Measurements from ENCODE around the gene ORM1. TPM values are rescaled to one million over a fixed set of nuclear protein-coding genes. Genes with fewer than 3 reads are reported as not detected.

Gene ORM1
- total and polyA plus RNA-seq, 2 donors (not counting 3 experiments of a cell fraction or from before 2014, with no cell fraction given), result not detected

DNA sequence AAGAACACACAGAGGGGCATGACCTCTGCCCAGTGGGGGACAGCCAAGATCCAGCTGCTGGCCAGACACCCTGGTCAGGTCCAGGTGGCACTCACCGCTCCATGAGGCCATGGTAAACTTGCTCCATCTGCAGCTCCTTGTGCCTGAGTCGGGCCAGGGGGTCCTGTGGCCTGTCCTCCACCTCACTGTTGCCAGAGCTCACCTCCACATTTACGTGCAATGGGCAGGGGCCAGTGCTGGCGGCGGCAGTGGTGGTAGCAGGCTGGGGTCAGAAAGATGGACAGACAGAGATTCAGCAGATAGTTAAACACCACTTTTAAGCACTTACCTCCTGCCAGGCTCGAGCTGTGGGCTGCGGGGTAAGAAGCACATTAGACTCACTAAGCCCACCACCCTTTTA, 36.9 kb downstream of the ORM1 start:
- no TSS peak for BruUV-seq (replicated peaks)
- Histone ChIP-seq H3K4me1 (ENCODE audit: control insufficient read depth, extremely low read depth, insufficient read depth, low read length) (no peaks in the 10 kb centered on the region), H3K4me2 (ENCODE audit: insufficient read depth, low read length) (no peak overlapping the region), H3K9me1 (replicated peaks; ENCODE audit: control insufficient read depth, extremely low read depth, insufficient read depth, low read length) (no peaks in the 10 kb centered on the region), H3K9ac (replicated peaks; ENCODE audit: extremely low read depth, insufficient read depth, low read length) (no peak overlapping the region), H3K36me3 (ENCODE audit: control insufficient read depth in 2 of 2, extremely low read depth in 1 of 2, insufficient read depth in 2 of 2, low read length in 2 of 2) (peaks cover 11 to 50% of the 10 kb centered on the region in 2 experiments), H4K20me1 (replicated peaks; ENCODE audit: control insufficient read depth, extremely low read depth, insufficient read depth, low read length) (no peaks in the 10 kb centered on the region), H3K4me3 (replicated peaks in 1 of 3; ENCODE audit: insufficient read depth in 1 of 3, low read depth in 1 of 3, low read length in 3 of 3) (no peak overlapping the region), H3K9me3 (replicated peaks; ENCODE audit: control insufficient read depth, insufficient read depth, low read length) (no peaks in the 10 kb centered on the region), H3K27me3 (ENCODE audit: control insufficient read depth in 2 of 2, insufficient read depth in 2 of 2, low read length in 2 of 2) (no peaks in the 10 kb centered on the region), H3K27ac (ENCODE audit: insufficient read depth, low read depth, low read length) (no peak overlapping the region), H3K79me2 (ENCODE audit: control insufficient read depth, insufficient read depth, low read length) (no peaks in the 10 kb centered on the region), H2AFZ (ENCODE audit: low read depth, low read length) (no peak overlapping the region)
- FAIRE-seq (no peak), DNase-seq (ENCODE audit: low read depth, low spot score) (no peak)
- ChIA-PET CTCF (no interaction called here), POLR2A (no interaction called here)
- intact Hi-C loops (cut with micrococcal nuclease), result no loop called here
- dilution Hi-C loops (cut with MboI; ENCODE audit: extremely low pct_ligation_motif_present, low sequenced_read_pairs), result no loop called here
- no peak for TF ChIP-seq EZH2 (IDR thresholded peaks at IDR 0.05; ENCODE audit: borderline replicate concordance, low read depth, low read length, severe bottlenecking)
- no peak for TF ChIP-seq JUN (IDR thresholded peaks at IDR 0.05; ENCODE audit: borderline replicate concordance, insufficient read depth, insufficient read length, low read depth)
- TF ChIP-seq, protein P1, sequence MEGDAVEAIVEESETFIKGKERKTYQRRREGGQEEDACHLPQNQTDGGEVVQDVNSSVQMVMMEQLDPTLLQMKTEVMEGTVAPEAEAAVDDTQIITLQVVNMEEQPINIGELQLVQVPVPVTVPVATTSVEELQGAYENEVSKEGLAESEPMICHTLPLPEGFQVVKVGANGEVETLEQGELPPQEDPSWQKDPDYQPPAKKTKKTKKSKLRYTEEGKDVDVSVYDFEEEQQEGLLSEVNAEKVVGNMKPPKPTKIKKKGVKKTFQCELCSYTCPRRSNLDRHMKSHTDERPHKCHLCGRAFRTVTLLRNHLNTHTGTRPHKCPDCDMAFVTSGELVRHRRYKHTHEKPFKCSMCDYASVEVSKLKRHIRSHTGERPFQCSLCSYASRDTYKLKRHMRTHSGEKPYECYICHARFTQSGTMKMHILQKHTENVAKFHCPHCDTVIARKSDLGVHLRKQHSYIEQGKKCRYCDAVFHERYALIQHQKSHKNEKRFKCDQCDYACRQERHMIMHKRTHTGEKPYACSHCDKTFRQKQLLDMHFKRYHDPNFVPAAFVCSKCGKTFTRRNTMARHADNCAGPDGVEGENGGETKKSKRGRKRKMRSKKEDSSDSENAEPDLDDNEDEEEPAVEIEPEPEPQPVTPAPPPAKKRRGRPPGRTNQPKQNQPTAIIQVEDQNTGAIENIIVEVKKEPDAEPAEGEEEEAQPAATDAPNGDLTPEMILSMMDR (IDR thresholded peaks at IDR 0.05; ENCODE audit: extremely low read depth in 1 of 2, insufficient read depth in 1 of 2, low read depth in 1 of 2, low read length in 2 of 2), result no peak
- TF ChIP-seq POLR2AphosphoS5 (IDR thresholded peaks at IDR 0.05; ENCODE audit: insufficient read depth, low read depth, low read length), result no peak
- no peak for TF ChIP-seq MYC (IDR thresholded peaks at IDR 0.05; ENCODE audit: low read depth, low read length)
- no peak for TF ChIP-seq MAX (IDR thresholded peaks at IDR 0.05; ENCODE audit: insufficient read depth, insufficient read length)
- TF ChIP-seq POLR2A (IDR thresholded peaks at IDR 0.05; ENCODE audit: low read depth, low read length), result no peak
- TF ChIP-seq FOS (IDR thresholded peaks at IDR 0.05; ENCODE audit: borderline replicate concordance, insufficient read depth, low read length), result no peak
- no peak for TF ChIP-seq GATA2 (IDR thresholded peaks at IDR 0.05; ENCODE audit: insufficient read depth, insufficient read length, low read depth, low read length)
